Hepatocyte (in vitro differentiated cells): Measurements from ENCODE around the gene MEIS1.

Experiments used
- CTCF ChIP-seq: fragments of 200-600 bp; sonication (generic); IDR thresholded peaks from 2 replicates; pipeline ENCODE4 v1.5.1; 2016; ENCODE audit warnings: antibody characterized with exemption, mild to moderate bottlenecking; ENCODE audit not compliant: poor library complexity
- EZH2phosphoT487 ChIP-seq: fragments of 200-600 bp; sonication (generic); IDR thresholded peaks from one replicate; pipeline ENCODE4 v1.6.1; 2018; ENCODE audit warnings: antibody characterized with exemption, mild to moderate bottlenecking, low read depth, moderate library complexity; ENCODE audit not compliant: unreplicated experiment, severe bottlenecking

- no peak for TF ChIP-seq EZH2phosphoT487
- TF ChIP-seq CTCF = no peak
Observed at GRCh38 chr2:66432801-66433694, 1.9 kb upstream of the MEIS1 start.
